Left lung (tissue), 10 donors: ENCODE results near the gene ARID3C. TPM values are rescaled to one million over a fixed set of nuclear protein-coding genes. Genes with fewer than 3 reads are reported as not detected.

Source experiments
- ATAC-seq: fragments of 200-7000 bp; cut with Tn5 transposase; one replicate; pipeline ENCODE4 v1.9.1; 2020; ENCODE audit warnings: moderate library complexity
- DNase-seq, 4 donors: peaks; one replicate each; pipeline ENCODE4 v3.0.0-alpha.2; 2013 to 2020
- H3K27ac ChIP-seq, 2 donors: fragments of 200-600 bp; sonication (generic) in 1 of 2; one replicate each; pipeline versions ENCODE4 v1.5.0 to v1.8.0; 2020 to 2021
- H3K27me3 ChIP-seq, 2 donors: fragments of 200-600 bp; sonication (generic) in 1 of 2; one replicate each; pipeline versions ENCODE4 v1.5.0 to v1.8.0; 2020 to 2021
- H3K36me3 ChIP-seq, 2 donors: fragments of 200-600 bp; sonication (generic) in 1 of 2; one replicate each; pipeline versions ENCODE4 v1.5.0 to v1.8.0; 2020 to 2021
- H3K4me1 ChIP-seq, 2 donors: fragments of 200-600 bp; one replicate each; pipeline ENCODE4 v1.8.0; 2021
- H3K4me3 ChIP-seq, 2 donors: fragments of 200-600 bp; sonication (generic) in 1 of 2; one replicate each; pipeline versions ENCODE4 v1.5.0 to v1.8.0; 2020 to 2021; ENCODE audit warnings: mild to moderate bottlenecking in 1 of 2
- H3K9me3 ChIP-seq, 2 donors: fragments of 200-600 bp; sonication (generic) in 1 of 2; one replicate each; pipeline versions ENCODE4 v1.5.0 to v1.8.0; 2020 to 2021
- CTCF ChIP-seq, 2 donors: fragments of 200-600 bp; sonication (generic) in 1 of 2; IDR thresholded peaks; one replicate each; pipeline versions ENCODE4 v1.5.0 to v1.8.0; 2021; ENCODE audit warnings: antibody characterized with exemption in 2 of 2
- intact Hi-C, 2 donors: fragments of 100-400 bp; cut with DNase I; formaldehyde crosslinking; loops; one replicate each; pipeline versions ENCODE4 v1.11.2 to v1.14.2; 2022
- polyA plus RNA-seq, 6 donors: library from polyadenylated mRNA; unstranded; fragments of 120-200 nt; gene quantifications; one replicate each; pipeline ENCODE4 v1.2.1, GENCODE V29; 2013; ENCODE audit not compliant: insufficient read length in 6 of 6
- total RNA-seq, 2 donors: library from RNA; stranded (reverse); fragmentation: NEBNext Ultra II Directional; extraction: Animal tissue kit (Norgen Biotek cat#: 25700); gene quantifications; one replicate each; pipeline ENCODE4 v1.2.1, GENCODE V29; 2021
- donor health status: DM: no; HTN: yes; CAD: no.
- donor health status: DM: no; HTN: no; CAD: no.

The ARID3C gene
- total and polyA plus RNA-seq, 8 donors = 0.13 to 0.24 (median 0.15) TPM; not detected in 5

- TF ChIP-seq CTCF (IDR thresholded peaks at IDR 0.05) = no peak
- no peak overlapping the region for H3K4me3 ChIP-seq
- H3K4me1 ChIP-seq = peaks cover 21 to 45% of the 10 kb centered on the region in 2 donors
- ATAC-seq = peak; percentile 44
- DNase-seq = peak in 1 of 4 donors; percentile 80
- H3K27me3 ChIP-seq = peaks cover 47 to 68% of the 10 kb centered on the region in 2 donors
- H3K27ac ChIP-seq = no peak overlapping the region
- H3K9me3 ChIP-seq = no peaks in the 10 kb centered on the region
- H3K36me3 ChIP-seq = no peaks in the 10 kb centered on the region
- intact Hi-C loops = loop anchor here in 1 of 2 donors (5.0 kb wide), 1 partner anchor 46 kb away; no protein-coding TSS in a partner anchor
These were observed 35.8 kb downstream of the ARID3C start for GRCh38 chr9:34592895-34593601.

GRCh38 chr9:34591917-34592866 lies 36.7 kb downstream of the ARID3C start:
- H3K27me3 ChIP-seq = peaks cover 52 to 77% of the 10 kb centered on the region in 2 donors
- no peak for TF ChIP-seq CTCF (IDR thresholded peaks at IDR 0.05)
- peak overlapping the region in 1 of 2 donors; percentile 40 for H3K4me3 ChIP-seq
- intact Hi-C loops = loop anchor here in 1 of 2 donors (5.0 kb wide), 1 partner anchor 45 kb away; no protein-coding TSS in a partner anchor
- H3K4me1 ChIP-seq = peaks cover 21 to 45% of the 10 kb centered on the region in 2 donors
- ATAC-seq = no peak
- no peaks in the 10 kb centered on the region for H3K9me3 ChIP-seq
- H3K27ac ChIP-seq = no peak overlapping the region
- DNase-seq = no peak
- H3K36me3 ChIP-seq = no peaks in the 10 kb centered on the region

GRCh38 chr9:34591248-34591916 lies 37.5 kb downstream of the ARID3C start:
- peak in 3 of 4 donors; percentile 85 to 98 (median 87) for DNase-seq
- ATAC-seq = peak; percentile 96
- Histone ChIP-seq H3K36me3 (no peaks in the 10 kb centered on the region), H3K4me3 (peak overlapping the region; percentile 4 to 40), H3K27ac (no peak overlapping the region), H3K27me3 (peaks cover 52 to 85% of the 10 kb centered on the region in 2 donors), H3K4me1 (peaks cover 21 to 45% of the 10 kb centered on the region in 2 donors), H3K9me3 (no peaks in the 10 kb centered on the region)
- intact Hi-C loops = loop anchor here in 1 of 2 donors (5.0 kb wide), 1 partner anchor 44 kb away; no protein-coding TSS in a partner anchor
- peak; percentile 89 to 93 for TF ChIP-seq CTCF (IDR thresholded peaks at IDR 0.05)

GRCh38 chr9:34590381-34591247 lies 38.3 kb downstream of the ARID3C start:
- Histone ChIP-seq H3K4me1 (peaks cover 21 to 45% of the 10 kb centered on the region in 2 donors), H3K27me3 (peaks cover 52 to 93% of the 10 kb centered on the region in 2 donors), H3K4me3 (peak overlapping the region; percentile 4 to 40), H3K9me3 (no peaks in the 10 kb centered on the region), H3K27ac (no peak overlapping the region), H3K36me3 (no peaks in the 10 kb centered on the region)
- ATAC-seq (peak; percentile 6), DNase-seq (no peak)
- TF ChIP-seq CTCF (IDR thresholded peaks at IDR 0.05) = no peak
- intact Hi-C loops = loop anchor here in 1 of 2 donors (5.0 kb wide), 1 partner anchor 43 kb away; no protein-coding TSS in a partner anchor
